Stimulated activated CD4-positive, alpha-beta T cell treated with anti-CD3 and anti-CD28 coated beads, Interleukin-15, amount 100 ng/mL, for 1 hour (primary cell): ENCODE results near the gene EEF1E1.

Experiments
- DNase-seq, 2 donors: peaks; one replicate each; pipeline ENCODE4 v3.0.0-alpha.2; 2020; ENCODE audit warnings: low read depth in 1 of 2, low spot score in 1 of 2

EEF1E1 gene

GRCh38 chr6:8088886-8089285 lies 13.5 kb downstream of the EEF1E1 start:
- no peak for DNase-seq

GRCh38 chr6:8087870-8088754 lies 14.2 kb downstream of the EEF1E1 start:
- DNase-seq, result no peak

GRCh38 chr6:8086755-8087306 lies 15.5 kb downstream of the EEF1E1 start:
- no peak for DNase-seq

GRCh38 chr6:8085053-8085511 lies 17.3 kb downstream of the EEF1E1 start:
- no peak for DNase-seq

GRCh38 chr6:8084586-8084985 lies 17.8 kb downstream of the EEF1E1 start:
- no peak for DNase-seq

GRCh38 chr6:8082954-8083858 lies 19.1 kb downstream of the EEF1E1 start:
- no peak for DNase-seq

GRCh38 chr6:8082572-8082953 lies 19.8 kb downstream of the EEF1E1 start:
- no peak for DNase-seq

- DNase-seq, result no peak
Measured at GRCh38 chr6:8080362-8081151, 21.8 kb downstream of the EEF1E1 start.

- no peak for DNase-seq
Measured at GRCh38 chr6:8079126-8079525, 23.2 kb downstream of the EEF1E1 start.

GRCh38 chr6:8077991-8078390 lies 24.4 kb downstream of the EEF1E1 start:
- no peak for DNase-seq

GRCh38 chr6:8075704-8076103 lies 26.6 kb downstream of the EEF1E1 start:
- no peak for DNase-seq

- no peak for DNase-seq
Measured at GRCh38 chr6:8075185-8075584, 27.2 kb downstream of the EEF1E1 start.

GRCh38 chr6:8074213-8074612 lies 28.1 kb downstream of the EEF1E1 start:
- no peak for DNase-seq

GRCh38 chr6:8073758-8074157 lies 28.6 kb downstream of the EEF1E1 start:
- no peak for DNase-seq

- DNase-seq, result no peak
Measured at GRCh38 chr6:8070718-8071117, 31.6 kb downstream of the EEF1E1 start.

- DNase-seq, result no peak
Measured at GRCh38 chr6:8069631-8070284, 32.6 kb downstream of the EEF1E1 start.

GRCh38 chr6:8069151-8069550 lies 33.2 kb downstream of the EEF1E1 start:
- no peak for DNase-seq

GRCh38 chr6:8066108-8066507 lies 36.2 kb downstream of the EEF1E1 start:
- DNase-seq, result no peak

- DNase-seq, result peak in 1 of 2 donors; percentile 3
Measured at GRCh38 chr6:8065519-8065911, 36.8 kb downstream of the EEF1E1 start.
